ENCODE results near the gene IFT22. TPM values are rescaled to one million over a fixed set of nuclear protein-coding genes. Genes with fewer than 3 reads are reported as not detected.
A peak's percentile ranks its signal among the peaks of the same experiment; 100 is the strongest.

The IFT22 gene
- total and polyA plus RNA-seq, 2 of the 4 experiments (the other 2 are of a cell fraction) = 29.3 to 34.1 TPM

GRCh38 chr7:101302641-101303101 is 18.9 kb downstream of the IFT22 start:
- DNase-seq (no peak), ATAC-seq (ENCODE audit: low read depth) (peak; percentile 42)
- 7% methylated on average over 19 of the region's 37 CpGs; no CpG with 5 or more reads in 1 of the 2 experiments for WGBS, 2 experiments (ENCODE audit: extremely low coverage in 2 of 2, insufficient read length in 1 of 2)
- Histone ChIP-seq H2BK20ac (ENCODE audit: low read depth, low read length) (no peak overlapping the region), H3K4ac (ENCODE audit: low read depth, low read length) (no peak overlapping the region), H3K14ac (replicated peaks; ENCODE audit: low read depth, low read length) (no peak overlapping the region), H3K18ac (ENCODE audit: low read depth, low read length) (no peak overlapping the region), H3K56ac (ENCODE audit: extremely low read depth, insufficient read depth, low read length) (no peak overlapping the region), H3K23ac (ENCODE audit: low read depth, low read length) (no peak overlapping the region), H3K27me3 (ENCODE audit: control insufficient read depth, insufficient read depth, low read length) (peaks cover 61% of the 10 kb centered on the region), H2AK5ac (ENCODE audit: low read depth, low read length) (no peak overlapping the region), H3K9me3 (ENCODE audit: control insufficient read depth, insufficient read depth, low read length) (peaks cover 31% of the 10 kb centered on the region), H4K5ac (ENCODE audit: low read depth, low read length) (no peak overlapping the region), H4K8ac (ENCODE audit: low read depth in 2 of 2, low read length in 2 of 2) (no peak overlapping the region), H3K36me3 (ENCODE audit: control insufficient read depth, insufficient read depth, low read length) (no peaks in the 10 kb centered on the region), H2AFZ (replicated peaks; ENCODE audit: low read length, poor library complexity) (peak overlapping the region; percentile 72), H2AK9ac (replicated peaks; ENCODE audit: low read depth, low read length, poor library complexity) (no peak overlapping the region), H2BK120ac (ENCODE audit: low read depth, low read length) (no peak overlapping the region), H4K91ac (ENCODE audit: insufficient read depth, low read depth, low read length) (no peak overlapping the region), H3K9me1 (ENCODE audit: insufficient read depth, low read length) (no peaks in the 10 kb centered on the region), H2BK15ac (ENCODE audit: low read depth, low read length) (no peak overlapping the region), H3K27ac (ENCODE audit: insufficient read depth, low read length) (no peak overlapping the region), H3K79me1 (ENCODE audit: low read depth in 1 of 2, low read length in 2 of 2) (no peaks in the 10 kb centered on the region), H3K4me3 (ENCODE audit: insufficient read depth, low read depth, low read length) (no peak overlapping the region), H4K20me1 (ENCODE audit: insufficient read depth, low read length) (no peaks in the 10 kb centered on the region), H3K4me1 (ENCODE audit: control insufficient read depth, insufficient read depth, low read length) (no peaks in the 10 kb centered on the region), H2BK5ac (ENCODE audit: low read depth, low read length, poor library complexity, severe bottlenecking) (no peak overlapping the region), H3K4me2 (ENCODE audit: low read depth, low read length) (no peak overlapping the region; the same call in 1 of the 2 replicates), H3K9ac (ENCODE audit: low read depth, low read length) (no peak overlapping the region)
- dilution Hi-C loops (cut with HindIII; ENCODE audit: low sequenced_read_pairs, unreplicated experiment) (no loop called here), intact Hi-C loops (cut with micrococcal nuclease) (no loop called here), in situ Hi-C loops (cut with MboI; ENCODE audit: low sequenced_read_pairs) (no loop called here)
- ChIA-PET POLR2A (ENCODE audit: unreplicated experiment) (no interaction called here), CTCF (no interaction called here)
- TF ChIP-seq BHLHE40 (IDR thresholded peaks at IDR 0.05; ENCODE audit: low read depth, low read length) = no peak
- TF ChIP-seq RFX5 (IDR thresholded peaks at IDR 0.05; ENCODE audit: low read depth, low read length) = no peak
- no peak for TF ChIP-seq NFE2L2 (IDR thresholded peaks at IDR 0.05; ENCODE audit: low read depth, low read length)
- TF ChIP-seq FOS (IDR thresholded peaks at IDR 0.05; ENCODE audit: low read depth, low read length) = no peak
- TF ChIP-seq RCOR1 (IDR thresholded peaks at IDR 0.05; ENCODE audit: insufficient replicate concordance, low read length) = no peak
- TF ChIP-seq ELK1 (IDR thresholded peaks at IDR 0.05; ENCODE audit: borderline replicate concordance, low read depth, low read length) = no peak
- no peak for TF ChIP-seq POLR2A (IDR thresholded peaks at IDR 0.05; ENCODE audit: low read depth, low read length)
- TF ChIP-seq MAZ (IDR thresholded peaks at IDR 0.05; ENCODE audit: borderline replicate concordance, low read depth, low read length) = no peak
- no peak for TF ChIP-seq CTCF (conservative IDR thresholded peaks at IDR 0.05; ENCODE audit: low read depth, low read length)
- BruUV-seq (replicated peaks) = no TSS peak
